Esophagus muscularis mucosa (tissue), 4 donors: ENCODE results near the gene RHOD.

ENCODE experiments used
- EP300 ChIP-seq: sonication (generic); formaldehyde crosslinking; IDR thresholded peaks from one replicate; pipeline ENCODE4 v1.6.1; 2017; ENCODE audit warnings: antibody characterized with exemption
- POLR2A ChIP-seq: fragments of 450-650 bp; IDR thresholded peaks from one replicate; pipeline ENCODE4 v1.6.1; 2017; ENCODE audit warnings: antibody characterized with exemption, moderate library complexity, mild to moderate bottlenecking, low read depth
- POLR2AphosphoS5 ChIP-seq, 2 donors: sonication (generic); formaldehyde crosslinking; IDR thresholded peaks; one replicate each; pipeline ENCODE4 v1.6.1; 2017; ENCODE audit warnings: antibody characterized with exemption in 2 of 2
- TF ChIP-seq, protein P1 (sequence below), 3 experiments: fragments of 200-600 bp in 2 of 3; fragments of 450-650 bp in 1 of 3; sonication (generic) in 2 of 3; IDR thresholded peaks; one replicate each; pipeline ENCODE4 v1.5.1; 2017 to 2019; ENCODE audit warnings: antibody characterized with exemption in 3 of 3, mild to moderate bottlenecking in 2 of 3, moderate library complexity in 1 of 3

DNA sequence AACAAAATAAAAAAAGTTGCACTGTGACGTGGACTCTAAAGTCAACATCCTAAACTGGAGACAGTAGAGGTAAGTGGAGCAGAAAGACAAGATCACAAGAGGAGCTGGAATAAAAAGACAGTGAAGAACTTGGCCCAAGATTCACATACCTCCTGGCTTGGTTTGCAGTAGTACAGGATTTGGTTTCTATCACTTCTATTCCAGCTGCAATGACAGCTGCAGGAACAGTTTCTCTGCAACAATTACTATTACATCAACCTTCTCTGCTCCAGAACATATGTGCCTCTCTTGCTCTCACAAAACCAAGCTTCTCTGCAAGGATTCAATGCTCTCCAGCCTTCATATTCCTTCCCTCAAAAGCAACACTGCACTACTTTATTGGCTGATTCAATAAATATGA is 54.6 kb downstream of the RHOD start:
- TF ChIP-seq POLR2A: no peak
- TF ChIP-seq, protein P1, sequence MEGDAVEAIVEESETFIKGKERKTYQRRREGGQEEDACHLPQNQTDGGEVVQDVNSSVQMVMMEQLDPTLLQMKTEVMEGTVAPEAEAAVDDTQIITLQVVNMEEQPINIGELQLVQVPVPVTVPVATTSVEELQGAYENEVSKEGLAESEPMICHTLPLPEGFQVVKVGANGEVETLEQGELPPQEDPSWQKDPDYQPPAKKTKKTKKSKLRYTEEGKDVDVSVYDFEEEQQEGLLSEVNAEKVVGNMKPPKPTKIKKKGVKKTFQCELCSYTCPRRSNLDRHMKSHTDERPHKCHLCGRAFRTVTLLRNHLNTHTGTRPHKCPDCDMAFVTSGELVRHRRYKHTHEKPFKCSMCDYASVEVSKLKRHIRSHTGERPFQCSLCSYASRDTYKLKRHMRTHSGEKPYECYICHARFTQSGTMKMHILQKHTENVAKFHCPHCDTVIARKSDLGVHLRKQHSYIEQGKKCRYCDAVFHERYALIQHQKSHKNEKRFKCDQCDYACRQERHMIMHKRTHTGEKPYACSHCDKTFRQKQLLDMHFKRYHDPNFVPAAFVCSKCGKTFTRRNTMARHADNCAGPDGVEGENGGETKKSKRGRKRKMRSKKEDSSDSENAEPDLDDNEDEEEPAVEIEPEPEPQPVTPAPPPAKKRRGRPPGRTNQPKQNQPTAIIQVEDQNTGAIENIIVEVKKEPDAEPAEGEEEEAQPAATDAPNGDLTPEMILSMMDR (IDR thresholded peaks at IDR 0.05): no peak
- TF ChIP-seq POLR2AphosphoS5 (IDR thresholded peaks at IDR 0.05): peak in 1 of 2 donors; percentile 4
- TF ChIP-seq EP300: no peak
